ENCODE measurements around the gene CHAT. TPM values are rescaled to one million over a fixed set of nuclear protein-coding genes. Genes with fewer than 3 reads are reported as not detected.

The CHAT gene
- total RNA-seq, 1 experiment from 2014 or later = not detected

DNA sequence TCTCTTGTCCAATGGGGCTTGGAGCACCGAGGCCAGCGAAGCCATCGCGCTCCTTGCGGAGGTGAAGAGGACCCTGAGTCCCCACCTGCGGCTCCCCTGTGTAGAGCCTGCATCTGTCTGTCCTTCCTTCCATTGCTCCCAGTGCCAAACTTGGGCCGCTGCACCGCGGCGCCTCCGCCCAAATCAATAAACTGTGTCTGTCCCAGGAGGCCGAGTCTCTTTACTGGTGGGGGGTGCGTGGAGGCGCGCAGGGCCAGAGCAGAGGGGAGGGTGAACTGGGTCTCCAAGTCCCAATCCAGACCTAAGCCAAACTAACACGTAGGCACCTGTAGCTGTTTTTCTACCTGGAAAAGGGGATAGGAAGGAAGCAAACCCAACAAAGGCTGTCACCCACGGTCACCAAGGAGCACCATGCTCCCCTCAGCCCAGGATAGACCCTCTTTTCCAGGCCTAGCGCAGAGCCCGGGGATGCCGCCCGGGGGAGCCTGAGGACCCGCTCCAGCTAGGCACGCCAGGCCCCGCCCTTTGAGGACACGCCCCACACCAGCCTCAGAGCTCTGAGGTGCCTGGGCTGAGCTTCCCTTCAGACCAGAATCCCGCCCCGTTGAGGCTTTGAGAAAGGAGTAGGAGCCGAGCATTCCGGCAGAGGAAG lies 1.2 kb upstream of the CHAT start:
- H3K9me3 ChIP-seq (ENCODE audit: control insufficient read depth in 1 of 2, insufficient read depth in 1 of 2, low read depth in 1 of 2, low read length in 2 of 2) = no peaks in the 10 kb centered on the region
- no peak overlapping the region for H3K27ac ChIP-seq (ENCODE audit: low read depth, low read length)
- RAD21 ChIA-PET (ENCODE audit: low non-redundant PET in 1 of 2, low total read pairs in 2 of 2, uncharacterized antibody in 2 of 2, unreplicated experiment in 2 of 2) = no interaction called here
- peak overlapping the region; percentile 6; the same call in 1 of the 2 replicates for H3K4me2 ChIP-seq (ENCODE audit: low read length)
- BruUV-seq (replicated peaks) = no TSS peak
- DNase-seq (ENCODE audit: low read depth, low spot score) = no peak
- TF ChIP-seq RAD21 (IDR thresholded peaks at IDR 0.05; ENCODE audit: low read depth) = peak; percentile 28; the same call in 1 of the 2 replicates
- TF ChIP-seq TCF7L2 (IDR thresholded peaks at IDR 0.05; ENCODE audit: borderline replicate concordance, extremely low read depth, insufficient read depth, insufficient read length) = no peak
- TF ChIP-seq, protein P1, sequence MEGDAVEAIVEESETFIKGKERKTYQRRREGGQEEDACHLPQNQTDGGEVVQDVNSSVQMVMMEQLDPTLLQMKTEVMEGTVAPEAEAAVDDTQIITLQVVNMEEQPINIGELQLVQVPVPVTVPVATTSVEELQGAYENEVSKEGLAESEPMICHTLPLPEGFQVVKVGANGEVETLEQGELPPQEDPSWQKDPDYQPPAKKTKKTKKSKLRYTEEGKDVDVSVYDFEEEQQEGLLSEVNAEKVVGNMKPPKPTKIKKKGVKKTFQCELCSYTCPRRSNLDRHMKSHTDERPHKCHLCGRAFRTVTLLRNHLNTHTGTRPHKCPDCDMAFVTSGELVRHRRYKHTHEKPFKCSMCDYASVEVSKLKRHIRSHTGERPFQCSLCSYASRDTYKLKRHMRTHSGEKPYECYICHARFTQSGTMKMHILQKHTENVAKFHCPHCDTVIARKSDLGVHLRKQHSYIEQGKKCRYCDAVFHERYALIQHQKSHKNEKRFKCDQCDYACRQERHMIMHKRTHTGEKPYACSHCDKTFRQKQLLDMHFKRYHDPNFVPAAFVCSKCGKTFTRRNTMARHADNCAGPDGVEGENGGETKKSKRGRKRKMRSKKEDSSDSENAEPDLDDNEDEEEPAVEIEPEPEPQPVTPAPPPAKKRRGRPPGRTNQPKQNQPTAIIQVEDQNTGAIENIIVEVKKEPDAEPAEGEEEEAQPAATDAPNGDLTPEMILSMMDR (IDR thresholded peaks at IDR 0.05 in 2 of 3, conservative IDR thresholded peaks at IDR 0.05 in 1 of 3; ENCODE audit: borderline replicate concordance in 1 of 3, insufficient read depth in 1 of 3, low read depth in 2 of 3, low read length in 2 of 3) = peak in 1 of 3 experiments; percentile 25; a peak in 2 of 6 replicates
- no peak overlapping the region for H3K9ac ChIP-seq (ENCODE audit: low read length)
- H3K36me3 ChIP-seq (ENCODE audit: control insufficient read depth in 1 of 2, insufficient read depth in 2 of 2, low read length in 2 of 2) = no peaks in the 10 kb centered on the region
- CTCF ChIA-PET = no interaction called here
- H2AFZ ChIP-seq (ENCODE audit: low read depth, low read length, poor library complexity, severe bottlenecking) = no peak overlapping the region
- POLR2A ChIA-PET = no interaction called here
- H3K9me2 ChIP-seq (ENCODE audit: insufficient read depth) = no peaks in the 10 kb centered on the region
- no peaks in the 10 kb centered on the region for H3K27me3 ChIP-seq (ENCODE audit: insufficient read depth, low read length)
- peak; percentile 93 for ATAC-seq
- intact Hi-C loops (cut with micrococcal nuclease) = no loop called here
- no peaks in the 10 kb centered on the region for H4K20me1 ChIP-seq (ENCODE audit: insufficient read depth)
- H3K4me3 ChIP-seq (replicated peaks in 1 of 2; ENCODE audit: low read depth in 1 of 2, low read length in 2 of 2) = no peak overlapping the region
- peaks cover 0 to 3% of the 10 kb centered on the region in 2 experiments; a peak in 2 of 4 replicates for H3K4me1 ChIP-seq (ENCODE audit: control insufficient read depth in 1 of 2, insufficient read depth in 2 of 2, low read length in 2 of 2)
- H3K79me2 ChIP-seq (ENCODE audit: insufficient read depth, low read length) = no peaks in the 10 kb centered on the region

DNA sequence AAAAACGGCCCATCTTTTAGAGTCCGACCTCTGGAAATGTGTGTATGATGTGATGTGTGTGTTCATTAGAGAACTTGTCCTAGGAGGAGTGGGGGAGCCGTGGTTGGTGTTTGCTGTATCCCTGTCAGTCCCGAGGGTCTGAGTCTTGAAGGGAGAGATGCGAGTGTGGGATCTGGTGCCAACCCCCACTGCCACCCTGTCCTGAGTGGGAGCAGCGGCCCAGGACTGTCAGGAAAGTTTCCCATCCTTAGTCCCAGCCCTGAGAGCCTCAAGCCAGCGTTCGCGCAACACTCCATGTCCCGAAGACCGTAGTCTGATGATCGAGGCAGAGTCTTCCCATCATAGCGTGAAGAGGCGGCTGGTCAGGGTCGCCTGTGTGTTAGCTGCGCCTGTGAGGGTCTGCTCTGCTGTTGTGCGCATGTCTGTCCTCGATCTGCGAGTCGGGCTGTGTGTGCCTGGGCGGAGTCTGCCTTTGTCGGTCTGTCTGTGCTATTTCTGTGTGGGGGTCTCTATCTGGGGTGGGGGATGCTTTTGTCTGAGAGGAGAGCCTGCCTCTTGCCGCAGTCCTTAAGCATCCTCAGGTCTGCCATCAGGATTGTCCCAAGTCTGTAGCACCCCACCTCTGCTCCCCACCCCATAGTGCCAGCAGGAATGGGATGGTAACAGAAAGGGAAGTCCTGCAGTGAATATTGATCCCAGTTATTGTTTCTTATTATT lies 514 bp upstream of the CHAT start:
- H3K4me3 ChIP-seq (replicated peaks in 1 of 2; ENCODE audit: low read depth in 1 of 2, low read length in 2 of 2) = no peak overlapping the region
- H3K27me3 ChIP-seq (ENCODE audit: insufficient read depth, low read length) = no peaks in the 10 kb centered on the region
- BruUV-seq (replicated peaks) = no TSS peak
- RAD21 ChIA-PET (ENCODE audit: low non-redundant PET in 1 of 2, low total read pairs in 2 of 2, uncharacterized antibody in 2 of 2, unreplicated experiment in 2 of 2) = no interaction called here
- no peaks in the 10 kb centered on the region for H3K36me3 ChIP-seq (ENCODE audit: control insufficient read depth in 1 of 2, insufficient read depth in 2 of 2, low read length in 2 of 2)
- H3K9ac ChIP-seq (ENCODE audit: low read length) = no peak overlapping the region
- H3K4me1 ChIP-seq (ENCODE audit: control insufficient read depth in 1 of 2, insufficient read depth in 2 of 2, low read length in 2 of 2) = peaks cover 0 to 3% of the 10 kb centered on the region in 2 experiments; a peak in 2 of 4 replicates
- no peak overlapping the region for H2AFZ ChIP-seq (ENCODE audit: low read depth, low read length, poor library complexity, severe bottlenecking)
- no peaks in the 10 kb centered on the region for H3K9me2 ChIP-seq (ENCODE audit: insufficient read depth)
- intact Hi-C loops (cut with micrococcal nuclease) = no loop called here
- CTCF ChIA-PET = no interaction called here
- H3K27ac ChIP-seq (ENCODE audit: low read depth, low read length) = no peak overlapping the region
- POLR2A ChIA-PET = no interaction called here
- no peak for ATAC-seq
- H3K9me3 ChIP-seq (ENCODE audit: control insufficient read depth in 1 of 2, insufficient read depth in 1 of 2, low read depth in 1 of 2, low read length in 2 of 2) = no peaks in the 10 kb centered on the region
- peak overlapping the region; percentile 6; the same call in 1 of the 2 replicates for H3K4me2 ChIP-seq (ENCODE audit: low read length)
- TF ChIP-seq RAD21 (IDR thresholded peaks at IDR 0.05; ENCODE audit: low read depth) (no peak), POLR2AphosphoS5 (IDR thresholded peaks at IDR 0.05; ENCODE audit: low read depth, low read length) (no peak), ZNF274 (IDR thresholded peaks at IDR 0.05; ENCODE audit: low read depth, low read length) (no peak), SIN3A (IDR thresholded peaks at IDR 0.05; ENCODE audit: low read depth) (no peak), SP1 (IDR thresholded peaks at IDR 0.05; ENCODE audit: low read depth) (no peak), CBX3 (IDR thresholded peaks at IDR 0.05; ENCODE audit: low read depth) (no peak), FOSL1 (IDR thresholded peaks at IDR 0.05; ENCODE audit: low read depth) (no peak), EGR1 (IDR thresholded peaks at IDR 0.05; ENCODE audit: low read depth) (no peak), SRF (IDR thresholded peaks at IDR 0.05; ENCODE audit: low read depth) (no peak), ELF1 (IDR thresholded peaks at IDR 0.05; ENCODE audit: borderline replicate concordance, low read depth) (no peak), POLR2A (IDR thresholded peaks at IDR 0.05; ENCODE audit: borderline replicate concordance, extremely low read depth, insufficient read depth, insufficient read length) (no peak), TCF7L2 (IDR thresholded peaks at IDR 0.05; ENCODE audit: borderline replicate concordance, extremely low read depth, insufficient read depth, insufficient read length) (no peak), EZH2 (IDR thresholded peaks at IDR 0.05) (no peak)
- TF ChIP-seq, protein P2, sequence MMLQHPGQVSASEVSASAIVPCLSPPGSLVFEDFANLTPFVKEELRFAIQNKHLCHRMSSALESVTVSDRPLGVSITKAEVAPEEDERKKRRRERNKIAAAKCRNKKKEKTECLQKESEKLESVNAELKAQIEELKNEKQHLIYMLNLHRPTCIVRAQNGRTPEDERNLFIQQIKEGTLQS (IDR thresholded peaks at IDR 0.05) = no peak
- TF ChIP-seq, protein P3, sequence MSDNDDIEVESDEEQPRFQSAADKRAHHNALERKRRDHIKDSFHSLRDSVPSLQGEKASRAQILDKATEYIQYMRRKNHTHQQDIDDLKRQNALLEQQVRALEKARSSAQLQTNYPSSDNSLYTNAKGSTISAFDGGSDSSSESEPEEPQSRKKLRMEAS (IDR thresholded peaks at IDR 0.05) = no peak
- no peaks in the 10 kb centered on the region for H4K20me1 ChIP-seq (ENCODE audit: insufficient read depth)
- no peaks in the 10 kb centered on the region for H3K79me2 ChIP-seq (ENCODE audit: insufficient read depth, low read length)
- DNase-seq (ENCODE audit: low read depth, low spot score) = no peak

Data from HCT116 (cell line).